Mucosa of descending colon (tissue), 3 donors: ENCODE measurements around the gene LARP6. TPM values are rescaled to one million over a fixed set of nuclear protein-coding genes. Genes with fewer than 3 reads are reported as not detected.

Source experiments
- ATAC-seq: fragments of 200-7000 bp; cut with Tn5 transposase; one replicate; pipeline ENCODE4 v1.9.1; 2020; ENCODE audit warnings: mild to moderate bottlenecking, moderate library complexity
- DNase-seq, 3 donors: peaks; one replicate each; pipeline ENCODE4 v3.0.0-alpha.2; 2020
- H3K36me3 ChIP-seq: fragments of 200-600 bp; one replicate; pipeline ENCODE4 v1.8.0; 2021; ENCODE audit warnings: low read depth, mild to moderate bottlenecking
- H3K4me1 ChIP-seq: fragments of 200-600 bp; one replicate; pipeline ENCODE4 v1.8.0; 2021; ENCODE audit warnings: low read depth, mild to moderate bottlenecking
- H3K4me3 ChIP-seq: fragments of 200-600 bp; one replicate; pipeline ENCODE4 v1.8.0; 2021; ENCODE audit warnings: mild to moderate bottlenecking
- H3K9me3 ChIP-seq: fragments of 200-600 bp; one replicate; pipeline ENCODE4 v1.8.0; 2021; ENCODE audit warnings: mild to moderate bottlenecking
- CTCF ChIP-seq: fragments of 200-600 bp; IDR thresholded peaks from one replicate; pipeline ENCODE4 v1.8.0; 2022; ENCODE audit warnings: antibody characterized with exemption, mild to moderate bottlenecking
- intact Hi-C, 2 donors: fragments of 100-400 bp; cut with DNase I in 1 of 2; cut with micrococcal nuclease in 1 of 2; formaldehyde crosslinking; loops; one replicate each; pipeline versions ENCODE4 v1.11.0 to v1.11.1; 2022; cut with DNase I, micrococcal nuclease
- long read RNA-seq, 2 donors: library from polyadenylated mRNA; unstranded; transcript quantifications; one replicate each; pipeline ENCODE4 v2.0.0, GENCODE V29; 2019 to 2021
- total RNA-seq, 3 donors: library from RNA; stranded (reverse); fragmentation: NEBNext Ultra II Directional in 2 of 3; extraction: Animal tissue kit (Norgen Biotek cat#: 25700) in 2 of 3; gene quantifications; one replicate each; pipeline versions ENCODE4 v1.2.1 to v1.2.4, GENCODE V29; 2021 to 2023
- donor health status: DM: no; HTN: no; CAD: no; lungs with moderate emphysema.
- donor health status: DM: no; HTN: no; CAD: no.
- donor health status: DM: no; HTN: yes; CAD: no.

The LARP6 gene
- 10 to 100 TPM in 1 of 3 donors, 1 to 10 TPM in 1, under 1 TPM in 1; 0.55 to 24.8 (median 3.8) TPM for total RNA-seq
- long read RNA-seq, donor 1, full-length matches to known transcripts, result 29 of 32 reads
- long read RNA-seq, donor 1, partial matches to known transcripts, result 0 of 32 reads
- long read RNA-seq, donor 1, other reads (novel, unspliced or antisense), result 3 of 32 reads
- long read RNA-seq, donor 2, result 0 reads

GRCh38 chr15:70853973-70854665 is at the start of gene LARP6:
TSS of gene LARP6 (minus strand) at chr15:70854157. CDS start at chr15:70854088, 69 bp downstream.
- ATAC-seq, result peak; percentile 68
- DNase-seq, result peak in 1 of 3 donors; percentile 49
- no peaks in the 10 kb centered on the region for H3K4me1 ChIP-seq
- peak within 1 kb of the TSS; percentile 9 for H3K4me3 ChIP-seq
- TF ChIP-seq CTCF, result no peak
- no peaks in the 10 kb centered on the region for H3K9me3 ChIP-seq
- no peaks in the 10 kb centered on the region for H3K36me3 ChIP-seq
- intact Hi-C loops, result no loop called here

DNA sequence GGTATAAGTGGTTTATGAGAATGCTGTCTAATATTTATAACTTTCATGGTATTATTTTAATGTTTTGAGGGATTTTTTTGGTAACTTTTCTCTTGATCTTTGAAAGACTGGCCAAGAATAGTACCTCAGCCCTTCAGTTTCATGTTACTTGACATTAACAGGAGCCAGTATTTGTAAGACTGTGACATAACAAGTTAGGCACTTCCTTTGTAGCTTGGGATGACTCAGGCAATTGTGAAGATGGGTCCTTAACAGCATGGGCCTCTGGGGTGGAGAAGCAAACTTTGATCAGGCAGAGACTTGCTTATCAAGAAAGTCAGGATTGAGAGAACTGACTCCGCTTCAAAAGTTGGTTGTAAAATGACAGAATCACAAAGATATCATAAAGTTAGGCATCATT is 48.1 kb upstream of the LARP6 start:
- intact Hi-C loops, result no loop called here
- Histone ChIP-seq H3K36me3 (no peaks in the 10 kb centered on the region), H3K9me3 (peaks cover under 1% of the 10 kb centered on the region), H3K4me1 (no peaks in the 10 kb centered on the region), H3K4me3 (no peak overlapping the region)
- DNase-seq (peak in 1 of 3 donors; percentile 9), ATAC-seq (peak; percentile 97)
- no peak for TF ChIP-seq CTCF

- TF ChIP-seq CTCF, result no peak
- ATAC-seq (peak; percentile 59), DNase-seq (peak; percentile 15 to 56 (median 37))
- intact Hi-C loops, result no loop called here
- peak overlapping the region; percentile 33 for H3K4me3 ChIP-seq
- H3K9me3 ChIP-seq, result no peaks in the 10 kb centered on the region
- no peaks in the 10 kb centered on the region for H3K36me3 ChIP-seq
- peaks cover 10% of the 10 kb centered on the region for H3K4me1 ChIP-seq
Measured at GRCh38 chr15:70892912-70893560, 39.1 kb upstream of the LARP6 start.

DNA sequence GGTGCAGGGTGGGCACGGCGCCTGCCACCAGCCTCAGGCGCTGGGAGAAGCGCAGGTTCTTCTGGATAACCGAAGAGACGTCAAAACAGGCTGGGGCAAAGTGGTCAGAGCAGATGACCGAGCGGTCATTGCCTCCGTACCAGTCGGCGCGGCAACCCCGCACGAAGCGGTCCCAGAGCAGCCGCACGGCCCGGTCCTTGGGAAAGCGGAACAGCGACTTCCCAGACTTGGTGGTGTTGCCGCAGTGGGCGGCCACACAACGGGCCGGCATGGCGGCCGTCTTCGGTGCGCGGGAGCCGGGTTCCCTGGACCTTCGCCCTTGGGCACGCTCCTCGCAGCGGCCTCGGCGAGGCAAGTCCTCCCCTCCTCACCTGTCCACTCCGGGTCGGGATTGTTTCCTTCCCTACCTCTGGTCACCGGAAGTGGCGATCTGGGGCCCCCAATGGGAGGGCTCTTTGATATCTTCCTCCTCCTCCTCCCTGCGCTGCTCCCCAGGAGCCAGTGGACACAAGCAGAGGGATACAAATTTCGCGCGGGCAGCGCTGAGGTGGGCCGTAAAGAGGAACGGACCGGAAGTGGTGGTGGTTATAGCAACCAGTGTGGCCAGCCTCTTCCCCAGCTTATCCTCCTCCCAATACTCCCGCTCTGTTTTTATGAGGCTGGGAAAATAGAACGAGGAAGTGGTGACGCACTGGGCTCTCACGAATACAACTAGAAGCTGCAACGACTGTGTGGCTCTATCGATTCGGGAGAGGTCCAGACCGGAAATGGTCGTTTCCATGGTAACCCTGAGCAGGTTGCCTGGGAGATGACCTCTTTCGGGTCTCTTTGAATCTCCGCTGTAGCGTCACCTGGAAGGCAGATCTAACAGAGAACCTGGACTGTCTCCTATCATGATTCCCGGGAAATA is 38.3 kb upstream of the LARP6 start, which contains the start of the genes LRRC49 and THAP10:
LRRC49 (plus strand) TSS at position 825 of the 910 bp plus-strand sequence; CDS start at position 894, 69 bp downstream.
THAP10 (minus strand) TSS at position 432 of the 910 bp plus-strand sequence; CDS start at position 271, 161 bp downstream.
- Histone ChIP-seq H3K4me3 (peak within 1 kb of the TSS; percentile 33), H3K4me1 (peaks cover 10% of the 10 kb centered on the region), H3K9me3 (no peaks in the 10 kb centered on the region), H3K36me3 (no peaks in the 10 kb centered on the region)
- no peak for TF ChIP-seq CTCF
- ATAC-seq, result peak; percentile 96
- DNase-seq, result peak; percentile 84 to 90 (median 88)
- intact Hi-C loops, result no loop called here

GRCh38 chr15:70882361-70882760 is 28.4 kb upstream of the LARP6 start:
- no peak for TF ChIP-seq CTCF
- intact Hi-C loops, result no loop called here

More at GRCh38 chr15:70882361-70882760, 28.4 kb upstream of the LARP6 start:
- H3K4me3 ChIP-seq, result no peak overlapping the region
- no peaks in the 10 kb centered on the region for H3K4me1 ChIP-seq
- ATAC-seq (no peak), DNase-seq (no peak)
- no peaks in the 10 kb centered on the region for H3K9me3 ChIP-seq
- H3K36me3 ChIP-seq, result no peaks in the 10 kb centered on the region
